SIG-M5 (cell line): ENCODE results near the gene PALLD.
"Not testable (repeated sequence)": the region's sequence is repeated elsewhere in the genome, so short reads cannot be mapped to it uniquely, and the experiment has no call there.

Source experiments
- DNase-seq: peaks from one replicate; lab custom pipeline; 2025; lab: John Stamatoyannopoulos, UW

The PALLD gene

DNA sequence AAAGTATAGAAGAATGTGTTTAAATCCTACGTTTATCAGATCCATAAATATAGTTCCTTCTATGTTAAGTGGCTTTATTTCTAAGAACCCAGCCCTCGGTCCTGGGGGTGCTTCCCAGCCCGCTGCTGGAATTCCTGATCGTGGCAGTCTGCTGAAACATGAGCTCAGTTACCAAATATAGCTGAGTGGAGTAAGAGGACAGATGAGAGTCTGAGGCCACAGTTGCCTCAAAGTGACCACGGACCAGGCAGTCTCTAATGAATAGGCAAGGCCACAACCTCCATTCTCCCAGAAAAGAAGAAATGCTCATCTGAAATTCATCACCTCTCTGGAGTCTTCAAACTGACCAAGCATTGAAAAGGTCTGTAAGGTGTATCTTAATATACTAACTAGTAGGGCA lies at the start of gene PALLD:
Gene PALLD (plus strand): TSS at position 219 of the 400 bp plus-strand sequence.
- no peak for DNase-seq

DNA sequence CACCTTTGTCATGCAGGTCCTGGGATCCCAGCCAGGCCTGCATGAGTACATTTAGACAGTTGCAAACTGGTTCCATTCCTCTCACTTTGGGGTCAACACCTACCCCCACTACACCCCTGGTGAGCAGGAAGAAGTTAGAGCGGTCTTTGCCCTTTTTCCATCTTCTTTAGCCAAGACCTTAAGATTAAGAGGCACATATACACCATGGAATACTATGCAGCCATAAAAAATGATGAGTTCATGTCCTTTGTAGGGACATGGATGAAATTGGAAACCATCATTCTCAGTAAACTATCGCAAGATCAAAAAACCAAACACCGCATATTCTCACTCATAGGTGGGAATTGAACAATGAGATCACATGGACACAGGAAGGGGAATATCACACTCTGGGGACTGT lies 47.8 kb upstream of the PALLD start:
- not testable (repeated sequence) for DNase-seq

DNA sequence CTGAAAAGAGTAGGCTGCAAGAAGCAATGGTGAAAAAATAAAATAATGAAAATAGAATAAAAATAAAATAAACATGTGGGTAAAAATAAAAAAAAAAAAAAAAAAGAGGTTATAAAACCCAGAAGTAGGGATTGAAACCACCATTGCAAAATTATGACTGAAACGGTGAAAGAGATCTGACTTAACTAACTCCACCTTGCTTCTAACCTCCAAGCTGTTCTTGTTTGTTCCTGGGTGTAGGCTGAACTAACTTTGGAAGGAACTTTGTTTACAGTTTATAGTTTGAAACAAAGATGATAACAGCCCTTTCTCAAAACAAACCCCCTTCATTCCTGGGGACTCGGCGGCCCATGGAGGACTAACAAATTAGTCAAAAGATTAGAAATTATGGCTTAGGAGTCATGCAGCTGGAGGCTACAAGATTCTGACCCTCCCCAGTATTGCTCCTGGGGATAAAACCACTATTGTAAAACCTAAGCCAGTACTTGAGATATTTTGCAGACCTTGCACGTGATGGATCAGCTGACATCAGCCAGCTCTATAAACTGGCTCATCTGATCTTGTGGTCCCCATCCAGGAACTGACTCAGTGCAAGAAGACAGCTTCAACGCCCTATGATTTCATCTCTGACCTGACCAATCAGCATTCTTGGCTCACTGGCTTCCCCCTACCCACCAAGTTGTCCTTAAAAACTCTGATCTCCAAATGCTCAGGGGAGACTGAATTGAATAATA lies 47.0 kb upstream of the PALLD start:
- no peak for DNase-seq

DNA sequence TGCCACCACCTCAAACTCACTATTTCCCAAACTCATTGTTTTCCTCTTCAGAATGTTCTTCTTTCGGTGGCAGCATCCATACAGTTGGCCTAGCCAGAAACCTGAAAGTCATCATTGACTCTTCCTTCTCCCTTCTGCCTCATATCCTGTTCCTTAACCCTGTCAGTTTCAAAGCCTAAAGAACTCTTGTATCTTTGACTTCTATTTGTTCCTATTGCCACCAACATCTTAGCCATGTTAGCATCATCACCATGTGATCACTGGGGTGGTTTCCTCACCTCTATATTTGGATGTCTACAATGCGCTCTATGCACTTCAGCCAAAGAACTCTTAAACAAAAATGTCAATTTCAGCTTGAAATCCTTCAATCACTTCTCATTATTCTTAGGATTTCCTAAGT lies 45.5 kb upstream of the PALLD start:
- no peak for DNase-seq

DNA sequence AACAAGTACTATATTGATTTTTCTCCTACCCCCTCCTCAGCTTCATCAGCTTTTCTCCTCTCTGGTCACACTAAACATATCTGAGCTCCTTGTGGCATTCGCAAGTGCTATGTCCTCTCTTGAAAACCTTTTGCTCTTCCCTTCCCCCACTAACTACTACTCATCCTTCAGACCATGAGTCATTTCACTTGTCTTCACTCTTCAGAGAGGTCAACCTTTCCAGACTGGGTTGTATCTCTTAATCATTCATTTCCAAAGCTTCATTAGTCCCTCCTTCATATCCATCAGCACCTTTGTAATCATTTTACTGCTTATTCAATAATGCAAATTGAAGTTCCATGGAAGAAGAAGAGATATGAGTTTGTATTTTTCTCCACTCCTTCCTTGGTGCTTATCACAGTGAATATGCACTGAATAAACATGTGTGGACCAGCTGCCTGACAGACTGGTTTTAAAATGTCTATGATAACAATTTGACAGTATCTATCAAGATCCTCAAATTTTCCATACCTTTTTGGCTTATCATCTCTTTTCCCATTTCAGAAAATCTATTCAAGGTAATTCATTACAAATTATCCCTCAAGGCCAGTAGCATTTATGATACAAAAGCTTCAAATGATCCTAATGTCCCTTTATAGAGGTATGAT lies 45.0 kb upstream of the PALLD start:
- peak; percentile 1 for DNase-seq

DNA sequence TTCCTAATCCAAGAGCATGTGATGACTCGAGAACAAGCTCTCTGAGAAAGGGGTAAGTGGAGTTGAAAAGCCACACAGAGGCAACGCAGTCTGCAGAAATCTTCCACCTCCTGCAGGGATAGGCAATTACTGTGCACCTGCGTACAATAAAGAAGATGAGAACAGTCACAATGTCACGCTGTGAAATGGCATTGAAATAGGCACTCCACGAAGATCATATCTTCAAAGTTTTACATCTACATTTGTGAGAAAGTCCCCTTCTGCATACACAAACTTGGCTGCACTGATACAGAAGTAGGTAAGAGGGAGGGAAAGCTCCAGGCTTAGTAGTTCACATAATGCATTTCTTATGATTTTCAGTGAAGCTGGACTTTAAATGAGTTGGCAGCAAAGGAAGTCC lies 43.7 kb upstream of the PALLD start:
- DNase-seq = no peak

DNA sequence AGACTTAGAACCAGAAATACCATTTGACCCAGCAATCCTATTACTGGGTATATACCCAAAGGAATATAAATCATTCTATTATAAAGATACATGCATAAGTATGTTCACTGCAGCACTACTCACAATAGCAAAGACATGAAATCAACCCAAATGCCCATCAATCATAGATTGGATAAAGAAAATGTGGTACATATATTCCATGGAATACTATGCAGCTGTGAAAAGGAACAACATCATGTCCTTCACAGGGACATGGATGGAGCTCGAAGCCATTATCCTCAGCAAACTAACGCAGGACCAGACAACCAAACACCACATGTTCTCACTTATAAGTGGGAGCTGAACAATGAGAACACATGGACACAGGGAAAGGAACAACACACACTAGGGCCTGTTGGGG lies 38.6 kb upstream of the PALLD start:
- DNase-seq = not testable (repeated sequence)

DNA sequence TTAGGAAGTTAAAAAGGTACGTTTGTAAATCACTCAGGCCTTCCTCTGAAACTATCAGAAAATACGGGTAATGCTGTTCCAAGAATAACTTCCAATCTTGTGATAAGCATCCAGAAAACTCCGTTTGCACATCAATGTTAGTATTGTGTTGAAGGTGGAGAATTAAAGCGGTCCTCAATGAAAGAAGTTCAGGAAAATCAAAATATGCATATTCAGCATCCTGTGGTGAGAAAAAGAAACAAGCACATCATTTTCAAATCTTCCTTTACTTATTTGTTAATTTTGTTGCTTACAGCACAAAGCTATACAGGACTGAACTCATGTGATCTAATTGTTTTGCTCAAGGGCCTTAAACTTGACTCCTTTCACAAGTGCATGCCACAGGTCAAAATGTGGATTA lies 35.0 kb upstream of the PALLD start:
- no peak for DNase-seq

DNA sequence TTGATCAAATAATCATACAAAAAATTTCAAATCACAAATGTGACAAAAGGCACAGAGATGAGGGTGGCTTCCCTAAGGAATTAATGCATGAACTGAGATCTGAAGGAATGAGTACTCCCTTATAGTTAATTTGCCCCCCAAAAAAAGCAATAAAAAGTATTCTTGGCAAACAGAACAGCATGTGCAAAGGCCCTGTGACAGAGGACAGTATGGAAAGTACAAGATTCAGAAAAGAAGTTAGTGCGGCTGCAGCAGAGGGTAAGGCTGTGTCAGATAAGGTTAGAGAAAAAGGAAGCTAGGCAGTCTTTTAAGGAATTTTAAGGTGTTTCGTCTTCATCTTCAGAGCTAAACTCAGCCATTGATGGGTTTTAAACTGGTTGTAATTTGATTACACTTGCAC lies 23.9 kb upstream of the PALLD start:
- DNase-seq = no peak

DNA sequence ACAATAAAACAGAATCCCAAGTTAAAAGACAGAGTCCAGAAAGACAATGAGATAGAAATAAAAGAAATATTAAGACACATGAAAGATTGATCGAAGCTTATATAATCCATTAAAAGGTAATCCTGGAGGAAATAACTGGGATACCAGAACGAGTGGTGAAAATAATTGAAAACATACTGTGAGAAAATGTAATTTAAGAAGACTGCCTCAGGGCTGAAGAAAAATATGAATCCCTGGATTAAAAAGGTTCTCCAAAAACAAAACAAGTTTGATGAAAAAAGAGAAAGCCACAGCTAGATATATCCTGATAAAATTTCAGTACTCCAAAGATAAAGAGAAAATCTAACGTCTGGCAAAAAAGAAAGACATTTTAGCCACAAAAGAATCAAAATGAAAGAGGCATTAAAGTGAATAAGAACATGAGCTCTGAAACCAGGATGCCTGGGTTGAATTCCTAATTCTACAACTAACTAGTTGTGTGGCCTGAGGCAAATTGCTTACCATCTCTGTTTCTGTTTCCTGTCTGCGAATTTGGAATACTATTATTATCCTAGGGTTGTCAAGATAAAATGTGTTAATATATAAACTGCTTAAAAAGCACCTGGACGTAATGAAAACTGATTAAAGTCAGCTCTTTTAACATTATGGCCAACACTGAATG lies 22.1 kb upstream of the PALLD start:
- DNase-seq = no peak

DNA sequence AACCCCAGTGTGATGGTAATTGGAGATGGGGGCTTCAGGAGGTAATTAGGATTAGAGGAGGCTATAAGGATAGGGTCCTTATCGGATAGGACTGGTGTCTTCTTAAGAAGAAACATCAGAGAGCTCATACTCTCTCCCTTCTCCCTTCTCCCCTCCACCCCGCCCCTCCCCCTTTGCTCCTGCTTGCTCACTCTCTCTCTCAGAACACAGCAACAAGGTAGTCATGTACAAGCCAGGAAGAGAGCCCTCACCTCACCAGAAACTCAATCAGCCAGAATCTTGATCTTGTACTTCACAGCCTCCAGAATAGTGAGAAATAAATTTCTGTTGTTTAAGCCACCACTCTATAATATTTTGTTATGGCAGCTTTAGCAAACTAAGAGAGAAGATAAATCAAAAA lies 21.1 kb upstream of the PALLD start:
- no peak for DNase-seq

DNA sequence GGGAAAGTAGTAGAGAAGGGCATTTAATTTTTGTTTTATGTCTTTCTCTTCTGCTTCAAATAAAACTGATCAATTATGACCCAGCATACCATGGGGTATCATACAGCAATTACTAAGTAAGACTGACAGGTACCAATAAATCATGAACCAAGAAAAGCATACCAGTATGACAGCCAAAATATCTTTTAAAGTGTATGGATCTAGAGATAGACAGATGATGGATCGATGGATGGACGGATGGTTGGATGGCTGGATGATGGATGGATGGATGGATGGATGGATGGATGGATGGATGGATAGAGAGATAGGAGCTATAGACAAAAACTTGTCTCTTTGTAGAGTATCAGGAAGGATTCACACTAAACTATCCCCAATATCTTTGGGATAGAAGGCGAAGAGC lies 18.0 kb upstream of the PALLD start:
- DNase-seq = no peak

DNA sequence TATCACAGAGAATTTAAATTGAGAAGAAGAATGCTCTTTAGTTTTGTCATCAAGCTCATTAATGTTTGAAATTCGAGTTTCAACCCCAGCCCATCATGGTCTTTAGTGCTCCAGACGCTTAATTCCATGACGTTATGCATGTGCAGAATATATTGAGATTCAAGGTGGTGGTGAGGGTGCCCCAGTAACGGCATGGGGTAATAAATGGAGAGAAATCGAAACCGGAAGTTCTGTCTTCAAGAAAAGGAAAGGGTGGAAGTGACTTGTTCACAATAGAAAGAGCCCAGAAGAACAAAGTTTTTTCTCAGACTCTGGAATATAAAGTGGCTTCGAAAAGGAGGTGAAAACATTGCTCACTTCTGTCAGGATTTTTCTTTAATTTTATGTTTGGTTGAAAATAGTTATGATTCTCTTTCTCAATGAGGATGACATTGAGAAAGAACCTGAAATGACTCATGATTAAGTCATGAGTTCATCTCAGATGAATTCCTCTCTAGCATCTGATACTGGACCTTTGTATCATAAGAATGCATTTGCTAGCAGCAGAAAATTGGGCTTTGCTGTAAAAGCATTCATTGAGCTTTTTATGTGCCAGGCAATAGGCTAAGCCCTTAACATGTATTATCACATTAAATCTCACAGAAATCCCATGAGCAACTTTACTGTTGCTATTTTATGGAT lies 15.8 kb upstream of the PALLD start:
- peak; percentile 36 for DNase-seq

DNA sequence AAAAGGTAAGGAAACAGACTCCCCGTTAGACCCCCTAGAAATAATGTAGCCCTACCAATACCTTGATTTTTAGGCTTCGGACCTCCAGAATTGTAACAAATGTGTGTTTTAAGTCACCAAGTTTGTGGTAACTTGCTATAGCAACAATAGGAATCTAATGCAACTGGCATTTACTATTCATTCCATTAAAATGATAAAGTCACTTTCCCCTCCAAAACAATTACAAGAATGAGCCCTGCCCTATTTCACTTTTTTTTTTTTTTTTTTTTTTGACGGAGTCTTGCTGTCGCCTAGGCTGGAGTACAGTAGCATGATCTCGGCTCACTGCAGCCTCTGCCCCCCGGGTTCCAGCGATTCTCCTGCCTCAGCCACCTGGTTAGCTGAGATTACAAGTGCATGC lies 13.0 kb upstream of the PALLD start:
- no peak for DNase-seq

DNA sequence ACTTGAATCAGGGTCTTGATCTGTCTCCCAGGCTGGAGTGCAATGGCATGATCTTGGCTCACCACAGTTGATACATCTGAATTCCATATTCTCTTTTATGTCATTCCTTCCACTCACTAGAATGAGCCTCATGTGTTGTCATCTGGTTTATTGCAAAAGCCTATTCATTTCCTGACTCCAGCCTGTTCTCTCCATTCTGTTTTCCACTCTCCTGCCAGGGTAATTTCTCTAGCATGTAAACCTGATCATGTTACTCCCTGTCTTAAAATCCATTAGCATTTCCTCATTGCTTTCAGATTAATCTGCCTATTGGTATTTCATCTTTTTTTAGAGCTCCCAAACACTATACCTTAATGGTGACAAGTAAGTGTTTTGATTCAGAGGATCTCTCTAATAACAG lies 12.2 kb upstream of the PALLD start:
- no peak for DNase-seq

DNA sequence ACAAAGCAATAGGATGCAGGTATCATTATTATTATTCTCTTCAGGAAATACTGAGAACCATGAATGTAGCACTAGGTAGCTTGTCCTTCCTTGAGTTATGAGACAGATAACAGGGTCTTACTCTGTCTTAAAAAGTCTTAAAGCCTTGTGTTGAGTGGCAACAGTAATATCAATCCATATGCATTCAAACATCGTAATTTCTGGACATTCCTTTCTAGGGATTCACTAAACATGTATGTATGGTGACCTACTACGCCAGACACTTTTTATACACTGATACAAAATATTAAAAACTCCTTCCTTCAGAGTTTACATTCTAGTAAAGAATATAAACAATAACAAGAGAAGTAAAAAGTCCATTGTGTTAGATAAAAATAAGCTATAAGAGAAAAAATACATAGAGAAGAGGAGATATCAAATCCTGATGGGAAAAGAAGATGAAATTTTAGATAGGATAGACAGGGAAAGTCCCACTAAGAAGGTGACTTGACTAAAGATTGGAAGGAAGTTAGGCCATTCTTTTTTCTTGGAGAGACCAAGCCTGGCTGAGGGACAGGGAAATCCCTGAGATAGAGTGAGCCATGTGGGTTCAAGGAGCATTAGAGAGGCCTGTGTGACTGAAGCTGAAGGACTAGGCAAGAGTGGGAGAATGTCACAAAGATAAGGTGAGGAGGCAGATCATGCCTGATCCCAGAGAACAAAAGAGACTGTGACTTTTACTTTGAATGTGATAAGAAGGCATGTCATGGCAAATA lies 11.5 kb upstream of the PALLD start:
- no peak for DNase-seq

DNA sequence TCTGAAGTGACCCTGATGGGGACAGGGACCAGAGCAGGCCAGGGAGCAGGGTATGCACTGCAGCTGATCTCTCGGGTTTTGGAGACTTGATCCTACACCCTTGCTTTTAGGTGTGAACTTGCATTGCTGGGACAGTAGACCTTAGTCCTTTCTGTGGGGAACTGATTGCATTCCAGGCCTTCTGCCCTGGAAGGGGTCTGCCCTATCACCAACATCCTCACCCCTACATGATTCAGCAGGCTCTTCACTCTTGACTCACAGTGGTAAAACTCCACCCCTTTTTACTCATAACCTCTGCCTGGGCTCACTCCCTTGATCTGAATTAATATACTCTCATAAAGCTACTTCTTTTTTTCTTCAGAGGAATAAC lies 10.0 kb upstream of the PALLD start:
- DNase-seq = no peak

DNA sequence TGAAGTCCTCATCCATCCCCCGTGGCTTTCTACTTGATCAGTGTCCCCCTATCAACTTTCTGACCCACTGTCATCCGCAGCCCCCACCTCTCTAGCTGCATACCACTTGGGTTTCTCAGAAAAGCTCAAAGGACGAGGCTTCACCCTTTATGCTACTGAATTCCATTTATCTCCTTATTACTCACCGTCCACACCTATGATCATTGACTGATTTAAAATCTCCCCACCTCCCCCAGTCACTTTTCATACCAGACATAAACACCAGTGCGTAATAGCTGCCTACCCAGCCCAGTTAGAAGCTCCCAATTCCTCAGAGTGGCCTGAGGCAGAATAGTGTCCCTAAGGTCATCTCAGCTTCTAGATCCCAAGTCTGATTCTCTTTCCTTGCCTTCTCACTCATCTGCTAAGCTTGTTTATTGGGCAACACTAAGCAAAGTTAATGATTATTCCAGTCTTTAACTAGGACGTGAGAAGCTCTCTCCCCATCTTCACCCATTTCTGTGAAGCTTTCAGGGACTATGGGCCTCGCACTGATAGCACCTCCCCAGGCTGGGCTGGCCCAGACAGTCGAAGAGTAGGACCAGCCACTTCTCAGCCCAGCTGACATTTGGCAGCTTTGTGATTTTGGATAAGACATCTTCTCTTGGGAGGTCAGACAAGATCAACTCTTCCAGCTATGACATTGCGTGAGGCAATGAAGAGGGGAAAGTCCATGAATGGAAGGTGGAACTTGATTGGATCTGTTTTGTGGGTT lies 9.4 kb upstream of the PALLD start:
- no peak for DNase-seq

DNA sequence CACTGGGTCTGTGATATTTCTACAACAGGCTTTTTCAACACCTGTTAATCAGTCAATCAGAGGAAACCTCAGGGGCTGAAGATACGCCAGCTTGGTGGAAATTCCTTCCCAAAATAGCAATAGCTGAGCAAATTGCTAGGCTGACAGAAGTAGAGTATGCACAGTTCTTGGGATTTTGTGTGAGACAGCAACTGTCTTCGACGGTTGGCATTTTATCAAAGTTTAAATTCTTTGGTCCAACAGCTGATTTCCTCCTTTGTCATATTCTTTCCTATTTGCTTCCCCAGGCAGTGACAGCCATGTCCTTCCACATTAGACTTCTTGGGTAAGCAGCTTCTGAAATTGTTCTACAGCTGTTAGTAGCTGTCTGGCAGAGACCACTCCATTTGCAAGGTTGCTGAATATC lies 8.0 kb upstream of the PALLD start:
- no peak for DNase-seq

DNA sequence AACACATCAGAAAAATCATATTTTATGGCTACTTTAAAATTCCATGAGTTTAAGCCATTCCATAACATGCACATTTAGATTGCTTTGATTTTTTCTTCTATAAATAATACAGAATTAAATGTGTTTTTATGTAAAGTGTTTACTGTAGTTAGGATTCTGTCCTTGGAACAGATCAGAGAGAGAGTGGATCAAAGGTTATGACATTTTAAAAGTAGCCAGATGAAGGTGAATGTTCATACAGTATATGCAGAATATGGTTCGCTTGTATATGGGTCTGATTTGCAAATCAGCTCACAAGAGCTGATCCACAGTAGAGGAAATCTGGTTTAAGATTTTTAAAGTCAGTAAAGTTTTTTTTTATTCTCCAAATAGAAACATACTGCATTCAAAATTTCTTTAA lies 7.2 kb upstream of the PALLD start:
- DNase-seq = no peak

DNA sequence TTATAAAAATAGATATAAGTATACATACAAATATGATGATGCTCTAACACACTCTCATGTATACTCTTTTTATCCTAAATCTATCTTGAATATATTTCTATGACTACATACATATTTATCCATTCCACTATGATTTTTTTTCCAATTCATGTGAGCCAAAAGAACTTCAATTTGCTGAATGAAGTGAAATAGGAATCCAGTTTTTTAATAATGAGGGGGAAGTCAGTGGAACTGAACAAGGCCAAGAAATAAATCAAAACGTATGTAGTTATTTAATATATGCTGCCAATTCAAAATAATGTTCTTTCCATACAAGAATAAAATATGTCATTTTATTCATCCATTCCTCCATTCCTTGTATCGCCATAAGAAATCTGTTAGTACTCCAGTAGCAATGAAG lies 6.1 kb upstream of the PALLD start:
- DNase-seq = no peak
